ENCODE measurements around the gene EPHA2. TPM values are rescaled to one million over a fixed set of nuclear protein-coding genes. Genes with fewer than 3 reads are reported as not detected.

EPHA2 gene
- total and polyA plus RNA-seq, 2 donors (not counting 1 experiment from before 2014, with no cell fraction given): 9.8 to 24.6 TPM

DNA sequence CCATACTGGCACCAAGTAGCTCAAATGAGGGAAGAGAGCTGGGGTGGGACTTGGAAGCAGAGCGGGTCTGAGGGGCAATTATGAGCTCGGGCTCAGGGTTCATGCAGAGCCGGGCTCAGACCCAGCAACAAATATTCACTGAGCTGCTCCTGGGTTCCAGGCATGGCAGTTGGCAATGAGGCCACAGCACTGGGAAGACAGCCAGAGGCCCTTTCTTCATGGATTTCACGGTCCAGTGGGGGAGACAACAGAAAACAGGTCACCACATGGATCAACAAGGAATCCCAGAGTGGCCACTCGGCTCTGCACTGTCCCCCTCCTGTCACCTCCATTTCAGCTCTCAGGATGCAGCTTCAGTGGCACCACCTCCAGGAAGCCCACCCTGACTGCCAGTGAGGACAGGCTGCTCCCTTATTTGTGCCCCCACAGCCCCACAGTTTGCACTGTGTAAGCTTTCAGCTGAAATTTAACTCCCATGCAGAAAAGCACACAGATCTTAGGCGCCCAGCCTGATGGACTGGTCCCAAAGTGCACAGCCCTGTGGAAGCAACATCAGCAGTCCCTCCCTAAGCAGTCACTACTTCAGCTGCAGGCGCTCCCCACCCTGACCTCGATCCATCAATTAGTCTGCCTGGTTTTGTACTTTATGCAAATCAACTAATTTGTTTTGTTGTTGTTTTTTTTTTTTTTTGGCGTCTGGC lies 34.2 kb upstream of the EPHA2 start:
- H3K4me1 ChIP-seq (ENCODE audit: control insufficient read depth, extremely low read depth, insufficient read depth, low read length): peaks cover 7% of the 10 kb centered on the region
- H3K27ac ChIP-seq (ENCODE audit: insufficient read depth, low read length): no peak overlapping the region
- H3K4me2 ChIP-seq (ENCODE audit: extremely low read depth, insufficient read depth, low read length): no peak overlapping the region
- H3K9ac ChIP-seq (ENCODE audit: insufficient read depth, low read length): no peak overlapping the region
- no peaks in the 10 kb centered on the region for H3K9me3 ChIP-seq (ENCODE audit: control insufficient read depth, insufficient read depth, low read depth, low read length)
- peaks cover 3% of the 10 kb centered on the region for H3K27me3 ChIP-seq (ENCODE audit: control insufficient read depth, insufficient read depth, low read length)
- no peak for DNase-seq (ENCODE audit: low read depth in 2 of 2)
- no peaks in the 10 kb centered on the region for H3K36me3 ChIP-seq (ENCODE audit: control insufficient read depth, insufficient read depth, low read length)
- TF ChIP-seq EZH2 (IDR thresholded peaks at IDR 0.05; ENCODE audit: low read length, missing control alignments) (no peak), CTCF (conservative IDR thresholded peaks at IDR 0.05 in 1 of 2, IDR thresholded peaks at IDR 0.05 in 1 of 2; ENCODE audit: low read depth in 1 of 2, low read length in 2 of 2) (no peak)
- H3K79me2 ChIP-seq (ENCODE audit: control insufficient read depth, insufficient read depth, low read length): no peaks in the 10 kb centered on the region
- no peak overlapping the region for H2AFZ ChIP-seq (ENCODE audit: low read length)
- no peak overlapping the region for H3K4me3 ChIP-seq (replicated peaks in 1 of 4; ENCODE audit: control extremely low read depth in 1 of 4, insufficient read depth in 1 of 4, low read depth in 3 of 4, low read length in 4 of 4)
- no peaks in the 10 kb centered on the region for H4K20me1 ChIP-seq (ENCODE audit: control insufficient read depth, extremely low read depth, insufficient read depth, low read length)

DNA sequence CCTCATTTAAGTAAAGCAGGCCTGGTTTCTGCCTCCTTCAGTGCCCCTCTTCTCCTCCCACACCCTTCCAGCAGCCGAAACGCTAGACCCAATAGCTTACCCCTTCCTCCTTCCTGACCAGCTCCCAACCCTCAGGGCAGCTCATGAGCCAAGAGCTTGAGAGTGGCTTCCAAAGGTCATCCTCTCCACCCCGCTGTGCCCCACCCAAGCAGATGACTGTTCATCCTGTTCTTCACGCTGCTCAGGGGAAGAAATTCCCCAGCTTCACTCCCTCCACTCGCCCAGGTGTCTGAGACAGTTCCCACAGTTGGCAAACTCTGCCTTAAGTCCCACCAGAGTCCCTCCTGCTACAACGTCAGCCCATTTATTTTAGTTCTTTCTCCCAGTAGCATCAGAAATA lies 33.1 kb upstream of the EPHA2 start:
- H4K20me1 ChIP-seq (ENCODE audit: control insufficient read depth, extremely low read depth, insufficient read depth, low read length): no peaks in the 10 kb centered on the region
- H3K4me1 ChIP-seq (ENCODE audit: control insufficient read depth, extremely low read depth, insufficient read depth, low read length): peaks cover 9% of the 10 kb centered on the region
- H2AFZ ChIP-seq (ENCODE audit: low read length): no peak overlapping the region
- DNase-seq (ENCODE audit: low read depth in 2 of 2): peak in 1 of 2 donors; percentile 41
- H3K4me2 ChIP-seq (ENCODE audit: extremely low read depth, insufficient read depth, low read length): no peak overlapping the region
- no peaks in the 10 kb centered on the region for H3K9me3 ChIP-seq (ENCODE audit: control insufficient read depth, insufficient read depth, low read depth, low read length)
- peaks cover 3% of the 10 kb centered on the region for H3K27me3 ChIP-seq (ENCODE audit: control insufficient read depth, insufficient read depth, low read length)
- no peaks in the 10 kb centered on the region for H3K36me3 ChIP-seq (ENCODE audit: control insufficient read depth, insufficient read depth, low read length)
- H3K4me3 ChIP-seq (replicated peaks in 1 of 4; ENCODE audit: control extremely low read depth in 1 of 4, insufficient read depth in 1 of 4, low read depth in 3 of 4, low read length in 4 of 4): no peak overlapping the region
- TF ChIP-seq EZH2 (IDR thresholded peaks at IDR 0.05; ENCODE audit: low read length, missing control alignments) (no peak), CTCF (conservative IDR thresholded peaks at IDR 0.05 in 1 of 2, IDR thresholded peaks at IDR 0.05 in 1 of 2; ENCODE audit: low read depth in 1 of 2, low read length in 2 of 2) (no peak)
- no peak overlapping the region for H3K27ac ChIP-seq (ENCODE audit: insufficient read depth, low read length)
- H3K9ac ChIP-seq (ENCODE audit: insufficient read depth, low read length): no peak overlapping the region
- H3K79me2 ChIP-seq (ENCODE audit: control insufficient read depth, insufficient read depth, low read length): no peaks in the 10 kb centered on the region

- H3K9me3 ChIP-seq (ENCODE audit: control insufficient read depth, insufficient read depth, low read depth, low read length): no peaks in the 10 kb centered on the region
- no peak overlapping the region for H3K4me2 ChIP-seq (ENCODE audit: extremely low read depth, insufficient read depth, low read length)
- no peak overlapping the region for H3K9ac ChIP-seq (ENCODE audit: insufficient read depth, low read length)
- H3K79me2 ChIP-seq (ENCODE audit: control insufficient read depth, insufficient read depth, low read length): no peaks in the 10 kb centered on the region
- H3K4me3 ChIP-seq (replicated peaks in 1 of 4; ENCODE audit: control extremely low read depth in 1 of 4, insufficient read depth in 1 of 4, low read depth in 3 of 4, low read length in 4 of 4): no peak overlapping the region
- peaks cover 9% of the 10 kb centered on the region for H3K4me1 ChIP-seq (ENCODE audit: control insufficient read depth, extremely low read depth, insufficient read depth, low read length)
- peak; percentile 73 to 76 for DNase-seq (ENCODE audit: low read depth in 2 of 2)
- H4K20me1 ChIP-seq (ENCODE audit: control insufficient read depth, extremely low read depth, insufficient read depth, low read length): no peaks in the 10 kb centered on the region
- H3K27ac ChIP-seq (ENCODE audit: insufficient read depth, low read length): no peak overlapping the region
- TF ChIP-seq CTCF (conservative IDR thresholded peaks at IDR 0.05 in 1 of 2, IDR thresholded peaks at IDR 0.05 in 1 of 2; ENCODE audit: low read depth in 1 of 2, low read length in 2 of 2) (peak; percentile 94 to 98), EZH2 (IDR thresholded peaks at IDR 0.05; ENCODE audit: low read length, missing control alignments) (no peak)
- peaks cover 3% of the 10 kb centered on the region for H3K27me3 ChIP-seq (ENCODE audit: control insufficient read depth, insufficient read depth, low read length)
- no peaks in the 10 kb centered on the region for H3K36me3 ChIP-seq (ENCODE audit: control insufficient read depth, insufficient read depth, low read length)
- H2AFZ ChIP-seq (ENCODE audit: low read length): no peak overlapping the region
Observed at GRCh38 chr1:16187748-16188401, 32.0 kb upstream of the EPHA2 start.

All from fibroblast of lung (primary cell).